Heart left ventricle (tissue), 16 donors: ENCODE data around the gene RSAD2. TPM values are rescaled to one million over a fixed set of nuclear protein-coding genes. Genes with fewer than 3 reads are reported as not detected.
A peak's percentile ranks its signal among the peaks of the same experiment; 100 is the strongest.

Source experiments
- ATAC-seq, 4 donors: fragments of 200-7000 bp; cut with Tn5 transposase; one replicate each; pipeline ENCODE4 v1.9.1; 2020 to 2022; ENCODE audit warnings: moderate library complexity in 4 of 4, mild to moderate bottlenecking in 3 of 4, moderate number of reproducible peaks in 1 of 4
- DNase-seq, 5 donors: peaks; one replicate each; pipeline ENCODE4 v3.0.0-alpha.2; 2020
- H3K27ac ChIP-seq, 12 donors: fragments of 200-600 bp; sonication (generic) in 4 of 12; one replicate each; pipeline versions ENCODE4 v1.5.0 to v1.8.0; 2016 to 2022; ENCODE audit warnings: mild to moderate bottlenecking in 2 of 12
- H3K27me3 ChIP-seq, 9 donors: fragments of 200-600 bp; sonication (generic) in 2 of 9; one replicate each; pipeline versions ENCODE4 v1.5.1 to v1.8.0; 2016 to 2022; ENCODE audit warnings: mild to moderate bottlenecking in 3 of 9
- H3K36me3 ChIP-seq, 9 donors: fragments of 200-600 bp; sonication (generic) in 2 of 9; one replicate each; pipeline versions ENCODE4 v1.5.0 to v1.8.0; 2018 to 2022; ENCODE audit warnings: mild to moderate bottlenecking in 2 of 9
- H3K4me1 ChIP-seq, 12 donors: fragments of 200-600 bp; sonication (generic) in 4 of 12; one replicate each; pipeline versions ENCODE4 v1.5.0 to v1.8.0; 2016 to 2022; ENCODE audit warnings: mild to moderate bottlenecking in 3 of 12
- H3K4me3 ChIP-seq, 12 donors: fragments of 200-600 bp; sonication (generic) in 4 of 12; one replicate each; pipeline versions ENCODE4 v1.5.0 to v1.8.0; 2017 to 2022; ENCODE audit warnings: mild to moderate bottlenecking in 9 of 12, moderate library complexity in 4 of 12
- H3K9me3 ChIP-seq, 12 donors: fragments of 200-600 bp; sonication (generic) in 4 of 12; one replicate each; pipeline versions ENCODE4 v1.5.0 to v1.8.0; 2016 to 2022; ENCODE audit warnings: mild to moderate bottlenecking in 1 of 12
- POLR2A ChIP-seq, 2 donors: fragments of 450-650 bp; IDR thresholded peaks; one replicate each; pipeline ENCODE4 v1.6.1; 2017; ENCODE audit warnings: antibody characterized with exemption in 2 of 2, mild to moderate bottlenecking in 2 of 2, moderate library complexity in 2 of 2
- WGBS, 4 donors: extraction: QIAGEN DNeasy Blood & Tissue Kit in 2 of 4; methylation state at CpG; one replicate each; pipeline versions ENCODE4 v1.1.5 to v1.1.7; 2013 to 2018; 5-methylcytosine and 5-hydroxymethylcytosine counted together
- intact Hi-C, 10 donors: fragments of 100-400 bp; cut with DNase I; formaldehyde crosslinking; loops; one replicate each; pipeline versions ENCODE4 v1.11.1 to v1.14.2; 2022
- polyA plus RNA-seq, 2 donors: library from polyadenylated mRNA; stranded (reverse); fragments of 200-250 nt; gene quantifications; one replicate each; pipeline ENCODE4 v1.2.3, GENCODE V29; 2013
- total RNA-seq, 9 donors: library from RNA; depleted of rRNA in 2 of 9; stranded (reverse); fragments of >200 nt in 2 of 9; fragmentation: NEBNext Ultra II Directional in 3 of 9; extraction: Animal tissue kit (Norgen Biotek cat#: 25700) in 3 of 9; gene quantifications; one replicate each; pipeline versions ENCODE4 v1.1.0 to v1.2.4, GENCODE V29; 2016 to 2023
- TF ChIP-seq, protein P1 (sequence below), 12 donors: fragments of 200-600 bp; sonication (generic) in 4 of 12; IDR thresholded peaks; one replicate each; pipeline versions ENCODE4 v1.5.0 to v1.8.0; 2018 to 2022; ENCODE audit warnings: antibody characterized with exemption in 12 of 12, mild to moderate bottlenecking in 5 of 12
- donor health status: ischemic (EF 13 %, LVEDD 7.1; RV severe dilation, severe dysfunction).
- donor health status: healthy with polysubstance abuse.
- donor health status: DM: no; HTN: yes; CAD: no.
- donor health status: DM: no; HTN: no; CAD: no.
- donor health status: ischemic (EF 25% LVEDD 6.9; RV normal size, moderate dysfunction).
- donor health status: ischemic (EF 25% LVEDD 5.7; RV mildly dilated, moderate dysfunction).
- donor health status: healthy.
- donor health status: DM: yes; HTN: yes; CAD: no.
- donor health status: ischemic (EF 35%, LVEDD 5.7; RV mildly dilated, moderate dysfunction).
- donor health status: nonischemic (EF 11% LVEDD 7.7; RV severe dilation, severe dysfunction).
- donor health status: DM: yes; HTN: yes; CAD: no.
- donor health status: PGD.
- donor health status: ischemic (EF 29% LVEDD 5.4; RV normal size, mild dysfunction).
- donor health status: nonischemic (EF 23%, LVEDD 6.1; RV moderate dilation, normal function).

The RSAD2 gene
- total and polyA plus RNA-seq, 11 donors, result 1.2 to 18.0 (median 4.7) TPM

DNA sequence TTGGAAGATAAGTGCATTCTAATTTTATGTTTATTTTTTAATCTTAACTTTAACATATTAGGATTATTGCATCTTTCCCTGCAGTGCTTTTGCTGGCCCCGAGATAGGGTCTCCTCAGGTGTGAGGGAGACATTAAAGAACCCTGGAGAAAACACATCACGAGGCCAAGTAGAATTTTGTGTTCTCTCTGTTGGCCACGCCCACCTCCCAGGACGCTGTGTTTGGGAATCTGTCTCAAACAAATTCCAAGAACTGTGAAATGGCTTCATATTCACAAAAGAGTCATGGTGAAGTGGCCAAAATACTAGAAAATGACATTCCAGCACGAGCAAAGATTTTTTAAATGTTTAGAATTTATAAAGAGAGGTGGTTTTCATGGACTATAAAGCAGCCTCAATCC is 67.0 kb downstream of the RSAD2 start:
- Histone ChIP-seq H3K27ac (peak overlapping the region in 8 of 12 donors; percentile 10 to 71 (median 45)), H3K4me3 (no peak overlapping the region), H3K4me1 (peaks cover 0 to 40% (median 12%) of the 10 kb centered on the region in 12 donors), H3K27me3 (no peaks in the 10 kb centered on the region), H3K36me3 (peaks cover 0 to 35% (median 18%) of the 10 kb centered on the region in 9 donors), H3K9me3 (no peaks in the 10 kb centered on the region)
- TF ChIP-seq, protein P1, sequence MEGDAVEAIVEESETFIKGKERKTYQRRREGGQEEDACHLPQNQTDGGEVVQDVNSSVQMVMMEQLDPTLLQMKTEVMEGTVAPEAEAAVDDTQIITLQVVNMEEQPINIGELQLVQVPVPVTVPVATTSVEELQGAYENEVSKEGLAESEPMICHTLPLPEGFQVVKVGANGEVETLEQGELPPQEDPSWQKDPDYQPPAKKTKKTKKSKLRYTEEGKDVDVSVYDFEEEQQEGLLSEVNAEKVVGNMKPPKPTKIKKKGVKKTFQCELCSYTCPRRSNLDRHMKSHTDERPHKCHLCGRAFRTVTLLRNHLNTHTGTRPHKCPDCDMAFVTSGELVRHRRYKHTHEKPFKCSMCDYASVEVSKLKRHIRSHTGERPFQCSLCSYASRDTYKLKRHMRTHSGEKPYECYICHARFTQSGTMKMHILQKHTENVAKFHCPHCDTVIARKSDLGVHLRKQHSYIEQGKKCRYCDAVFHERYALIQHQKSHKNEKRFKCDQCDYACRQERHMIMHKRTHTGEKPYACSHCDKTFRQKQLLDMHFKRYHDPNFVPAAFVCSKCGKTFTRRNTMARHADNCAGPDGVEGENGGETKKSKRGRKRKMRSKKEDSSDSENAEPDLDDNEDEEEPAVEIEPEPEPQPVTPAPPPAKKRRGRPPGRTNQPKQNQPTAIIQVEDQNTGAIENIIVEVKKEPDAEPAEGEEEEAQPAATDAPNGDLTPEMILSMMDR (IDR thresholded peaks at IDR 0.05), result no peak
- no peak for TF ChIP-seq POLR2A (IDR thresholded peaks at IDR 0.05)
- peak in 1 of 4 donors; percentile 25 for ATAC-seq
- no peak for DNase-seq
- WGBS, 4 donors, result 78 to 91% (median 82%) methylated on average over 5 of the region's 5 CpGs
- intact Hi-C loops, result no loop called here

DNA sequence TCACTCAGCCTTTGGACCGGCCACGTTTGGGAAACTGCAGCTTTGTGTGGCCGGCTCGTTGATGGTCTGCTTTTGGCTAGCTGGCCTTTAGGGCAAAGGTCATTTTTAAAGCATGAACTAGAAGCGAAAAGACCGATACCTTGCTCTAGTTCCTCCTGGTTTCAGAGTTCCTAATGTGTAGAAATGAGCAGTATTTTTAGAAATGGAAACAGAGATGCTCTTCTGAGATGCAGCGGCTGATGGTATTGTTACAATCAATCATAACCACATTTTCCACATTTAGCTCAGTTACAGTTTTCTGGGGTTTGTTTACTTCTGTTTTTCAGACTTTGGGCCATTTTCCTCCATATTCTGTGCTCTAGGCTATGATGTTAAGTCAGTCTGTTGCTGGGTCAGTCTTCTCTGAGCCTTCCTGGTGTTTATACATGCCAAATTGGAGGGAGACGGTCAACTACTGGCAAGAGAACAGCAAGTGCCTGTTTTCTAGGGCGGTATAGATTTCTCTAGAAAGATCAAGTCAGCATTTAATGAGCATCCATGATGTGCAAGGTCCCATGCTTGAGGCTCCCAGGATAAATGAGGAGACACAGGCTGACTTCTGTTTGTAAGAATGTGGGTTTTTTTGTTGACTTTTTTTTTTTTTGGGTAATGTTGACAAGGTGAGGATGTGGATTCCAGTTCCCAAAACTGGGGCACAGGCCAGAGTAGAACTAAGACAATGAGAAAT is 67.7 kb downstream of the RSAD2 start:
- H3K4me3 ChIP-seq, result no peak overlapping the region
- DNase-seq (no peak), ATAC-seq (no peak)
- intact Hi-C loops, result no loop called here
- H3K36me3 ChIP-seq, result peaks cover 0 to 35% (median 18%) of the 10 kb centered on the region in 9 donors
- peak overlapping the region in 10 of 12 donors; percentile 6 to 64 (median 36) for H3K27ac ChIP-seq
- H3K27me3 ChIP-seq, result no peaks in the 10 kb centered on the region
- peaks cover 0 to 40% (median 12%) of the 10 kb centered on the region in 12 donors for H3K4me1 ChIP-seq
- no peak for TF ChIP-seq POLR2A (IDR thresholded peaks at IDR 0.05)
- TF ChIP-seq, protein P1 (IDR thresholded peaks at IDR 0.05), result no peak
- 80 to 88% (median 83%) methylated on average over 9 of the region's 9 CpGs for WGBS, 4 donors
- no peaks in the 10 kb centered on the region for H3K9me3 ChIP-seq

DNA sequence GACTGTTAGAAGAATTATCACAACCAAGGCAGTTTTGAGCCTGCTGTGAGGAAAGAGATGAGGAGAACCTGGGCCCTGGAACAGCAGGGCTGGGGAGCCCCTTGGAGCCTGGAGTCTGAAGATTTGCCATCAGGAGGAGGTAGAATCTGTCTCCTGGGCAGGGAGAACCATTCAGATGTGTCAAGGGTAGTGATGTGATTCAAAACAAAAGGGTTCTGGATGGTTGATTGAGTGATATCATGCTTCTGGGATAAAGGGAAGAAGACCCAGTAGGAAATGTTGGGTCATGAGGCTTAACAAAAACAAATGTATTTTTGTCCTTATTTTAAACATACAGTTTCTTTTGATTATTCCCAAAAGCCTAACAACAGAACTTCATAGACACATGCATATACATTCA is 68.2 kb downstream of the RSAD2 start:
- peaks cover 0 to 40% (median 12%) of the 10 kb centered on the region in 12 donors for H3K4me1 ChIP-seq
- DNase-seq (no peak), ATAC-seq (no peak)
- no peaks in the 10 kb centered on the region for H3K9me3 ChIP-seq
- peaks cover 0 to 35% (median 17%) of the 10 kb centered on the region in 9 donors for H3K36me3 ChIP-seq
- no peak for TF ChIP-seq POLR2A (IDR thresholded peaks at IDR 0.05)
- TF ChIP-seq, protein P1 (IDR thresholded peaks at IDR 0.05), result no peak
- no peak overlapping the region for H3K4me3 ChIP-seq
- H3K27ac ChIP-seq, result peak overlapping the region in 4 of 12 donors; percentile 39 to 64 (median 56)
- intact Hi-C loops, result no loop called here
- H3K27me3 ChIP-seq, result no peaks in the 10 kb centered on the region

DNA sequence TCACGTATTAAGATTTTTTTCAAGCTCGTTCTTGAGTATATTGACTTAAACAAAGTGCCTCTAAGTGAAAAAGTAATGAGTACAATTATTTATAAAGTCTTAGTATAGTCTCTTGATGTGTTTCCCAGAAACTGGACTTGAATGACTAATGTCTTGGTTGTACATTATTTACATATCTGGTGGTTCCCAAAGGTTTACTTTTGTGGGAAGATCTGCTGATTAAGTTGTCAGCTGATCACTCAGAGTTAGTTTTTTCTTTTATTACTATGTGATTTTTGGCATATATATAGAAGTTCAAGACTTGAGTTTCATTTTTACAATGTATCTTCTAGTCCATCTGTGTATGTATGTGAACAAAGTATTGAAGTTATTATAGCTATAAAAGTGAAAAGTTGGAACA is 69.1 kb downstream of the RSAD2 start:
- ATAC-seq, result peak in 1 of 4 donors; percentile 25
- peaks cover 0 to 26% (median 8%) of the 10 kb centered on the region in 9 donors for H3K36me3 ChIP-seq
- H3K4me3 ChIP-seq, result no peak overlapping the region
- TF ChIP-seq, protein P1 (IDR thresholded peaks at IDR 0.05), result no peak
- TF ChIP-seq POLR2A (IDR thresholded peaks at IDR 0.05), result no peak
- no peak for DNase-seq
- no peaks in the 10 kb centered on the region for H3K27me3 ChIP-seq
- H3K4me1 ChIP-seq, result peaks cover 0 to 43% (median 12%) of the 10 kb centered on the region in 12 donors
- no peaks in the 10 kb centered on the region for H3K9me3 ChIP-seq
- H3K27ac ChIP-seq, result peak overlapping the region in 3 of 12 donors; percentile 5 to 39 (median 7)
- intact Hi-C loops, result no loop called here
- WGBS, 4 donors, result 82 to 91% (median 88%) methylated on average over 2 of the region's 2 CpGs

Other genes with a start within 250 kb of the RSAD2 start
- 10 to 100 TPM in 2 of 9 donors, 1 to 10 TPM in 7; 3.3 to 33.2 (median 6.5) TPM for gene CMPK2, start 11.9 kb upstream of the RSAD2 start, total RNA-seq
- 1 to 10 TPM; 2.0 to 3.5 TPM for gene CMPK2, start 11.9 kb upstream of the RSAD2 start, polyA plus RNA-seq
- 10 to 100 TPM; 10.3 to 27.2 (median 14.9) TPM for gene RNF144A, start 39.6 kb downstream of the RSAD2 start, total RNA-seq
- gene RNF144A, start 39.6 kb downstream of the RSAD2 start, polyA plus RNA-seq, result 1 to 10 TPM; 3.5 to 6.4 TPM